Brain pericyte (primary cell): ENCODE measurements around the gene CSMD2.

Experiments used
- DNase-seq: peaks from one replicate; pipeline ENCODE4 v3.0.0-alpha.2; 2012; ENCODE audit warnings: low read depth, low spot score

CSMD2 gene

DNA sequence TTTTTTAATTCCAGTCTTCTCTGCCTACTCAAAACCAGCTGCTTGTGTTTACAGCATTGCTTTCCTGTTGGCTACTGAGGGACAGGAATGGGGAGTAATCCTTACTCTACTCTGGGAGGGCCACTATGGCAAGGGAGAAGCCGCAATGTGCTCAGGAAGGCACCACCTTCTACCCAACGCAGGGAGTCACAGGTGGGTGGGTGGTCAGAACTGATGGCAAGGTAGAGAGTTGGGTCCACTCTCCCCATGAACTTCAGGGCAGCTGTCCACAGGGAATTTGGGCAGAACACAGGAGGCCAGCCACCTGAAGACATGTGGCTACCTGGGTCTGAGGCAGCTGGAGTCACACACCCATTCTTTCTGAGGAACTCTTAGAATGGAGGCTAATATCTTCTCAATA lies 341.6 kb downstream of the CSMD2 start:
- no peak for DNase-seq

DNA sequence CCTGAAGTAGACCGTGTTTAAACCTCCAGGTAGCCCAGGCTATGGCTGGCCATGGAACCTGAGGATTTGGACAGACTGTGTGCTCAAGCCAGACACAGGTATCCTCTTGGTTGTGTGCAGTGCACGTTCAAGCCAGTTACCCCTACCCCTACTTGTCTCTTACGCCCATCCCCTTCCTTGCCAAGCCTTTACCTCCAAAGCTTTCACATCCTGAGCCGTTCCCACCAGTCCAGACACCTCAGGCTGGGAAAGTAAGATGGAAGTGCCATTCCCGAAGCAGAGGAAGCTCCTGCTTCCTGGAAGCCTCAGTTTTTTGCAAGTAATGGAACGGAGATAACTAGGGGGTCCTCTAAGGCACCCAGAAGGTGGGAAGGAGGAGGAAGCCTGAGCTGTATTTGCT lies 342.6 kb downstream of the CSMD2 start:
- DNase-seq: no peak

DNA sequence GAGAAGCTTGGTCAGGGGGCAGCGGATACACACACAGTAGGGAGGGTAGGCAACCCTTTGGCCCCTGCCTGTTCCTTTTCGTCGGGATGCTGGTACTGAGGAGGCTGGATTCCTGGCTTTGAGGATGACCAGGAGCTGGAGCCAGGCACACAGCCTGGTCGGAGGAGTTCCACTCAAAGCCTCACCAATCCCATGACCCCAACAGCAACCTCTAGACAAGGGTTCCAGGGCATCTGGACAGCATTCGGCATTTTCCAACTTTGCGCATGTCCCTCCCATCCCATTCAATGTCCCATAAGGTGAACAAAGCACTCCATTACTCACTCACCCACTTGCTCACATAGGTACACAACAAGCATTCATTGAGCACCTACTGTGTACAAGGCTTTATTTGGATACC lies 343.7 kb downstream of the CSMD2 start:
- no peak for DNase-seq

DNA sequence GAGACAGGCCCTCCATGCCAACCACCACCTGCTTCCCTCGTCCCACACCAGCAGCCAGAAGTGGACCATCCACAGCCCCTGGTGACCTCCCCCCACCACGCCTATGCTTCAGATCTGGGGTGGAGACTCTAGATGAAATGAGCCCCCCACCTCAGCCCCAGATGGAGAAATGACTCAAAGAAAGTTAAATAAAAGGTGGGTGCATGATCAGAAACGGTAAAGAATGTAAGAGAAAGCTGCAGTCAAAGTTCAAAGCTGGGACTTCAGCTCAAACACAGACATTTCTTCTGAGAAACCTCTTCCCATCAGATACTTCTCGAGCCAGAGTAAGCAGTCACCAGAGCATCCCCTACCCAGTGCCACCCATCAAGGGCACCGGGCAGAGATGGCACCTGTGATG lies 344.2 kb downstream of the CSMD2 start:
- DNase-seq: no peak

DNA sequence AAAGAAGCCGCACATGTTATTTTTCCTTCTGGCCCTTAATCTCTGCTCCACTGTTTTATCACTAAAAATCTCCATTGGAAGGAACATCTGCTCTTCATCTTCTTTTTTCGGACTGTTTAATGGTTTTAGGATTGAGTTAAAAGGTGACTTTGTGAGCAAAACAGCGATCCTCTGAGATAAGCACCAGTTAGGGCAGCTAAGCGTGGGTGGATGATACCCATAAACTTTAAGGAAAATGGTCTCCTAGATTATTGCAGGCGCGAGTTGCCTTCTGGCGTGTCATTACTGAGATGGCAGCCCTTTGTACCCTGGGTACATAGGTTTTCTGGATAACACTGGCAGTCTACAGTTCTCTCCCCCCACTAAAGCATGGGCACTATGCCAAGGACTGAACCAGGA lies 345.1 kb downstream of the CSMD2 start:
- DNase-seq: no peak

DNA sequence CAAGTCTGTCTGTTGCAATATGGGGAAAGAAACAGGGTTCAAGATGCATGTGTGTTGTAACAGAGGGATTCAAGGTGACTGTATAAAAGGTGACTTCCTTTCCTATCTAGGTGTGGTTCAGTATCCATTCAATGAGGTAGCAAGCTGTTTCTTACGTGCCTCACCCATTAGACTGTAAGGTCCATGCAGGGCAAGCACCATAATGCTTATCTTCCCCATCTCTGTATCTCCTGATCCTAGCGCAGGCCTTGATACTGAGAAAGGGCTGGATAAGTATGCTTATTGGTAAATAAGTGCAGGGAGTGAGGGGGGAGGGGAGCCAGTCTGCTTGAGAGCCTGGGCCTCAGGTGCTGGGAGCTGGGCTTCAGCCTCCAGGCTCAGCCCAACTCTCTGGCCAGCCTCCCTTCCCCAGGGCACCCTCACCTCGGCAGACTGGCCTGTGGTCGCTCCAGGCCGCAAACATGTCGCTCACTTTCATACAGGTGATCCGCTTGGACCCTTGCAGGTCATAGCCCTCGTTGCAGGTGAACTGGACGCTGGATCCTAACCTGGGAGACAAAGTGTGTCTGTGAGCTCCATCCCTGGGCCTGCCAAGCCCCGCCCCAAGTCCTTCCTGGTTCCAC lies 345.6 kb downstream of the CSMD2 start:
- no peak for DNase-seq

DNA sequence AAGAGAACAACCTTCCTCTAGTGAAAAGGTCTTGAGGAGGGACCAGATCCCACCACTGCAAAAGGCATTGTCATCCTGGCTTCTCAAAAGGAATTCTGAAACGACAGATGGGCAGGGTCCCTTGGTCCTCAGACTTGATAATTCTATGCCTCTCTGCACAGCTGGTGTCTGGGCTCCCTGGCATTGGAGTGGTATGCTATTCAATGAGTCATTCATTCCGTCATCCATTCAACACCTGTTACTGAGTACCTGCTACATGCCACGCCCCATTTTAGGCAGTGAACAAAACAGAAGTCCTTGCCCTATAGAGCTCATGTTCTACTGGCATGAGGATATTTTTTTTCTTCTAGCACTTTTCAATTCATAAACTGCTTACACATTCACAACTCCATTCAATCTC lies 347.0 kb downstream of the CSMD2 start:
- no peak for DNase-seq

DNA sequence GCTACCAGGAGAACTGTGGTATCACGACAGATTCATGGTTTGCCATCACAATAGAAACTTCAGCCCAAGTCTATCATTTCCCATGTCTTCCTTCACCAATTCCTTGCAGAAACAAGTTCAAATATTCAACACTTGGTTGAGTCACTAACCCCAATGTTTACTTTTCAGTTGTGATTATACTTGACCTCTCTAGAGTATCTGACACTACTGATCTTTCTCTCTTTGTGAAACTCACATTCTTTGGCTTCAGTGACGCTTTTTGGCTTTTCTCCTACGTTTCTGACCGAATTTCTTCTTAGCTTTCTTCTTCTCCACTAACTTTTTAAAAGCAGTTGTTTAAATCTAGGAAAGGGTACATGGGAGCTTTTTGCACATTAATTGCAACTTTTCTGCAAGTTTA lies 350.0 kb downstream of the CSMD2 start:
- DNase-seq: no peak

DNA sequence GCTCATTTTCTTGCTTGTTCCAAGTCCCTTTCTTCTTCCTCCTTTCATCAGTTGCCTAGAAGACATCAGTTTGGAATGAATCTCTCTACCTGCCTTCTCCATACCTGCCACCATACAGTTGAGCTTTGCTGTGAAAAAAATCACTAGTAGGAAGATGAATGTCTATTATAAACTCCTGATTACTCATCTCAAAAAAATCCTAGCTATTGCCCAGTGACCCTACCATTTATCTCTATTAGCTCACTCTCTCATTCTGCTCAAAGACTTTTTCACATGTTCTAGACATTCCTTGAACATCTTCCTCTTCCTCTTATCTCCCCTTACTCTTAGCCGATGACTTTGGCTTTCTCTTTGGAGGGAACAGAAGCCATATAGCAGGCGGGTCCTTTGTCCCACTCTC lies 350.9 kb downstream of the CSMD2 start:
- no peak for DNase-seq

DNA sequence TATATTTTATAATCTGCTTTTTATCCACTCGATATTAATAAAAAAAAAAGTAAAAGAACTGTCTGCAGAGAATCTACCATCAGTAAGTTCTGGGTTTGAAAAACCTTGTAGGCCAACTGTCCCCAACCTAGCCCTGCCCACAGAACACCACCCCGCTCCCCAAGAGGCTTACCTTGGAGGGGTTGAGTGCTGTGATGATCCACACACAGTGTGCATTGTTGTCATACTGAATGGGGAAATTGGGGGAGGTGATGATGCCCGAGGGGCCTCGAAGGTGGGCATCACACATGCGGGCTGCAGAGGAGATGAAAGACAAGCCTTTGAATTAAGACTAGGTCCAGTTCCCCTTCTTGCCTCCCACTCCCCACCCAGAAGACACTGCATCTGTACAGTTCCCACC lies 354.5 kb downstream of the CSMD2 start:
- no peak for DNase-seq

DNA sequence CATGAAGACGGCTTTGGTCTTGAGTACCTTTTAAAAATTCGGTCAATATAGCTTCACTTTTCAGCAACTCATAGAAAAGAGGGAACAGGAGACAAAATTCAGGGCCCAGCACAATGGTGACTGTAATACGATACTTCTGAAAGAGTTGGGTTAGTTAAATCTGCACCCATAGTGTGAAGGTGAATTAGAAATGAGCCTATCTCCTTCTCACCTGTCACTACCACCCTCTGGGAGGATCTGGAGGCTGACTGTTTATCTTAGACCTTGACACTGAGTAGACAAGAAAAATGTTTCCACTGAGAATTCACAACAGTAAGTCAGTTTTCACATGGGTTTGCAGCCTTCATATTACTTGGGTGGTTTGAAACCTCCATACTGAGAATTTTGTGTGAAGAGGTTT lies 359.0 kb downstream of the CSMD2 start:
- no peak for DNase-seq

DNA sequence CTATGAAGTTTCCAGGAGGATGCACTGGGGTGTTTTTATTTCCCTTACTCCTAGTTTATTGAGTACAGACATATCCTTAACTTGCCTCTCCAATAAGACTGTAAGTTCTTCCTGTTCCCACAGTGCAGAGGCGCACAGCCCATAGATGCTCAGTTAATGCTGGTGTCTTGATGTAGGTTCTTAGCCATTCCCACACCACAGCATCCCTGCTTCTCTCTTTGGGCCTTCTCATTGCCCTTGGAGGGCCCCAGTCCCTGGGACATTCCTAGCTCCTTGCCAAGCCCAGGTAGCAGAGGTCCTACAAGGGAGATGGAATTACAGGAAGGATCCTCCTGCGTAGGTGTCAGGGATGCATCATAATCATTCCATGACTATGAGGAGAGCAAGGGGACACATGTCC lies 362.8 kb downstream of the CSMD2 start:
- DNase-seq: no peak

DNA sequence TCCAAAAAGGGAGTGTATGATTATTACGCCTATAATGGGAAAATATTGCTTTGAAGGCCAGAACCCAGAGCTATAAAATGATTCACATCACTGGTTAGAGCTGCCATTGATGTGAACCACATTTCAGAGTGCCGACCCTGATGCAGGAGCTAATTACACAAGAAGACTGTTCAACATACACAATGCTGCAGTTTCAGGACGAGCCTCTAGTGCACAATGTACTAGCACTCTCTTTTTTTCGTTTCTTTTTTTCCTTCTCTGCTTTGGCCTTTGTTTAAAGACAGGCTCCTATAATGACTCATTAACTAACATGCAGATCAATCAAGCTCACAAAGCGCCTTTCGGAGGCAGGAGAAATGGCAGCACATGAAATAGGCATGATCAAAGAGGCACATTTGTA lies 367.2 kb downstream of the CSMD2 start:
- DNase-seq: no peak

DNA sequence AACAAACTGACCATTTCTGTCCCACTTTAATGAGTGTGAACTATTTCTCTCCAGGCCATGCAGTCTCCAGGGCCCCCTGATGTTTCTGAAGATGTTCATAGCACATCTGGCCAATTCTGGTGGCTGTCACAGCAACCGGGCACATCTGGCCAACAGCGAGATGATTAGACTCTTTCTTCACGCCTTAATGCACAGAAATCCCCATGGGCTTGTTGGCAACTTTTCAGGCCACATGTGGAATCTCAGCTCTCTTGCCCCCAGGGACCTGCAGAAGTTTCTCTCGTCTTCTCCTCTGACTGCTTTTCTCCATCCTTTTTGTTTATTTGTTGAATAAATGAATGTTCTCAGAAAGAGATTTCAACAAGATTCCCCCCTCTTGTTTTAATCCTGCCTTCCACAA lies 372.4 kb downstream of the CSMD2 start:
- no peak for DNase-seq

DNA sequence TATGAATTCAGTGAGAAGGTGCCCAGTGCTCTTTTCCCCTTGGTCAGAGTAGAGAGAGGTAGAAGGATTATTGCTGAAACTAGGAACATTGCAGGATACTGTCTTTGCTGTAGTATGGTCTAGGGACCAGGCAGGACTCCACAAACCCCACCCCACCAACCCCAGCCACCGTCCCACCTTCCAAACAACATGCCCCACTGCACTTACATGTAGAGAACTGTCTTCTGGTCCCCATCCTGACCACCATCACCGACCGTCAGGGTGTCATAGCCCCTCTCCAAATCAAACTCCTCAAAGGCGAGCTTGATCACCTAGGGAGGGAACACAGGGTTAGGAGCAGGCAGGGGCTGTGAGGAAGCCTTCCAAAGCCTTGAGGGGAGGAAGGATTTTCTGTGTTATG lies 372.8 kb downstream of the CSMD2 start:
- DNase-seq: no peak

DNA sequence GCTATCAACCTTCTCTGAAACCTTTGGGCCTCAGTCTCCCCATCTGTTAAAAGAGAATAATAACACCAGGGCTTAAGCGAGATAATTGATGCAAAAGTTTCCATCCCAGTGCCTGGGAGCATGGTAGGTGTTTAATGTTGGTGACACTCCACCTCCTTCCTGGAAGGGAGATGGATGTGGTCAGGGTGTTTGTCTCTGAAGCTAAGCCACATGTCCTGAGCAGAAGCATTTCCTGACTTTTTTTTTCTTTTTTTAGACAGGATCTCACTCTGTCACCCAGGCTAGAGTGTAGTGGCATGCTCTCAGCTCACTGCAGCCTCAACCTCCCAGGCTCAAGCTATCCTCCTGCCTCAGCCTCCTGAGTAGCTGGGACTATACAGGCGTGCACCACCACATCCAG lies 373.8 kb downstream of the CSMD2 start:
- no peak for DNase-seq

DNA sequence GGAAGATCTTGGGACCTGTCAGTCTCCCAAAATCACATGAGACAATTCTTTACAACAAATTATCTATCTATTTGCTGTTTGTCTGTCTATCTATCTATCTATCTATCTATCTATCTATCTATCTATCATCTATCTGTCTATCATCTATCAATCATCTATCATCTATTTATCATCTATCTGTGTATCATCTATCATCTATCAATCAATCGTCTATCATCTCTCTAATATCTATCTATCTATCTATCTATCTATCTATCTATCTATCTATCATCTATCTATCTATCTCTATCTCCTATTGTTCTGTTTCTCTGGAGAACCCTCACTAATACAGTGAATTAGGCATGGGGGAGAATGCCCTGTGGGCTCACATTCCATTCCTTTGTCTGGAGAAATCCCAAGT lies 374.5 kb downstream of the CSMD2 start:
- DNase-seq: no peak

DNA sequence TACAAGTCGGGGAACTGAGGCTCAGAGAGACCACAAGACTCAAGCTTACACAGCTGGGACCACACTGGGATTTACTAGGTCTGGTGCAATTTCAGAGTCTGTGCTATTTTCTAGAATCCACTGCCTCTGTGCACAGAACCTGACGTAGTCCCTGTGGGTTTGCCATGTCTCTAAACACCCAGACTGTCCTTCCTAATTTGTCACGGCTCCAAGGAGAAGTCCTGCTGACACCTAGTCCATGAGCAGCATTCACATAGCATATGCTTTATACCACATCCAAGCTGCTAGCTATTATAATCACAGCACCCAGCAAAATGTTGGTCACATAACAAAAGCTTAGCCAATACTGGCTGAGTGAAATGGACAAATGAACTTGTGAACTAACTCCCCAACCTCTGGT lies 380.2 kb downstream of the CSMD2 start:
- DNase-seq: no peak

DNA sequence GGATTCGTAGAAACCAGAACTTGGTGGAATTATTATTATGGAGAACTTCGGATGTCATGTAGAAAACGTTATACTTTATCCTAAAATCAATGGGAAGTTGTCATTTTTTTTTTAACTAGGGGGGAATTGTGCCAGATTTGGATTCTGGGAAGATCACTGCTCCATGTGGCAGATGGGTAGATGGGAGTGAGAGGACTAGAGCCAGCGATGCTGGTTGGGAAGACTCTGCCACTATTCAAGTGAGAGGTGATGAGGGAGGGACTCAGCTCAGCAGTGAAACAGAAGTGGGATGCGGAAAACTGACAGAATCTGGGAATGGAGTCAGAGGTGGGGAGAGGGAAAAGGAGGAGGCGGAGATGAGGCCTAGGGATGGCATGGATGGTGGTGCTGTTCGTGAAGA lies 382.3 kb downstream of the CSMD2 start:
- no peak for DNase-seq

DNA sequence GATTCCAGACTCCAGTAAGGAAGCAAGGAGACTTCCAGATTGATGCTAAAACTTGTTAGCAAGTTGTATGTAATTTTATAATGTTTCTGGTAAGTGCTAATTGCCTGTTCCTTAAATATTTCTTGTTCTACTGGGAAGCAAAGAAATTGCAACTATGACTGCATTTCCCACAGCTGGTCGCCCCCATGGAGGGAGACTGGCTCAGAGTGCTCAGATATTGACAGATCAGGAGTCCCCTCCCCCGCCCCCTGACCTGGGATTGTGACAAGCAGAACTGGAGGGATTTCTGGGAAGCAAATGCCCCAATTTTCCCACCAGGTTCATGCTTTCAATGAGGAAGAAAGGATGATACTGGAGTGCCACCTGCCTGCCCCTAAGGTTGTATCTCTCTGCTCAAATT lies 383.4 kb downstream of the CSMD2 start:
- no peak for DNase-seq

DNA sequence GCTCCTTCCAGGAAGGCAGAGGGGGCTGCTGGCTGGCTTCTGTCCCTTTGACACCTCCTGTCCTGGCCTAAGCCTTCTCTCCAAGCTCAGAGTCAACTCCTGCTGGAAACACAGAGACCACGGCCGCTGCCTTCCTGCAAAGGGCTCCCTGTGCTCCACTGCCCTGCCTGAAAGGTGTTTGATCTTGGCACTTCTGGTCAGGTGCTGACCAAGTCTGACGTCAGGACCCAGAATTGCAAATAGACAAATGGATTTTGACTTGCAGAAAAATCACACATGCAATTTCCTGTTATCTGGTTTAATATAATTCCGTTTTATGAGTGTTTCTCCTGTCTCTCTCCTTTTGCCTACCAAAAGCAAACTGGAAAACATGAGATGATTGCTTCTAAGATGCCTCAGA lies 387.7 kb downstream of the CSMD2 start:
- DNase-seq: no peak

DNA sequence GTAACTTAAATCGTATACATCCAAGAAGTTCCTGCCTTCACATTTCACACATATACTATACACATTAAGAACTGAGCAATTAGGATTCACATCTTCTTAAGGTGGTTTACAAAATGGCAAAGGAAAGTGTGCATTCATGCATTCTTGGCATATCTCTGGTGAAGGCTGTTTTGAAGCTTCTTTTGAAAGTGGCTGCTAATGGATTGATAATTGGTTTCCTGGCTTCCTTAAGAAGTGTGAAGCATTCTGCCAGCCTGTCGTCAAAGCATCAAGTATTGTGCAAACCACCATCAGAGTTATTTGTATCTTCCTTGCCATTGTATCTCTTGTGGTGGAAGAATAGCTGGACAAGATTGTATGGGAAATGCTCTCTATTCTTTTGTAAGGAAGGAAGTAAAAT lies 396.2 kb downstream of the CSMD2 start:
- no peak for DNase-seq

DNA sequence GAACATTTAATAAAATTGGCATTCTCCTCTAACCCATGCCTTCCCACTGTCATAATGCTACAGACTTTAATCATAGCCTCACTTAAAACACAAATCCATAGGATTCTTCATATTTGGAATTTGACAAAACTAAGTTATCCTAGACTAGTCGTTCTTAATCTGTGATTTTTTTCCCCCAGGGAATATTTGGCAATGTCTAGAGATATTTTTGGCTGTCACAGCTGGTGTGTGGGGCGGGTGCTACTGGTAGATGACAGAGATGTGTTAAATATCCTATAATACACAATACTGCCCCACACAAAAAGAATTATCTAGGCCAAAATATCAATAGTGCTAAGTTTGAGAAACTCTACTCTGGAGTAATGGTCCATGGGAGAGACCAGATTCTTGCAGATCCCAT lies 396.9 kb downstream of the CSMD2 start:
- no peak for DNase-seq

DNA sequence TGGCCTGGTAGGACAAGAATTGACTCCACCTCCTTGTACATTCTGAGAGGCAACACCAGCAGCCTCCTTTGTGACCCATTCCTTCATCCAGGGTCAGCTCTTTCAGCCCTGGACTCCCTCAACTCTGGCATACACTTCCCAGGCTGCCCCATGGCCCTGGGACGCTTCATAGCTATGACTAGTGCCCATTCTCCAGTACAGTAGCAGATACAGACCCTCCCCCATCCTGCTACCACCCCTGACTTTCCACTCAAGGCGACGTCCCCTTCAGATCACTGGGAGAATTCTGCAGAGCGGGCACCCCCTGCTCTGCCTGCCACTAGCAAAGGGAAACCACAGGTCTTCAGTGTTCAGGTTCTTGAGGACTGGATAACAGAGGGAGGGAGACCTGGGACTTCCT lies 400.9 kb downstream of the CSMD2 start:
- DNase-seq: no peak

DNA sequence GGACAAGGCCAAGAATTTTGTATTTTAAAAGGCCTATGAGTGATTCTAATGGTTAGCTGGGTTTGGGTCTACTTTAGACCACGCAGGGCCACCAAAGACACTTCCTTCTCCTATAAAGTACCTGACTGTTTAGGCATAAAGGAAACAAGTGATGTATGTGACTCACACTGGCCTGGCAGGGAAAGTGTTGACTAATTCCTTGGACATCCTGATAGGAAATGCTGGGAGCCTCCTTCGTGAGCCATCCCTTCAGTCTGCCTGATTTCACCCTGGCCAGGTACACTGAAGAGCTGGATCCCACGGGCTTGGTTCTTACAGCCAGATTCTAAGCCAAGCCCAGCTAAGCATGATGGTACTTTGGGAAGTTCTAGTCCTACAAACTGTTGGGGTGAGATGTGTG lies 401.6 kb downstream of the CSMD2 start:
- no peak for DNase-seq
